Panc1 (cell line): ENCODE data around the gene CCRL2. TPM values are rescaled to one million over a fixed set of nuclear protein-coding genes. Genes with fewer than 3 reads are reported as not detected.
A peak's percentile ranks its signal among the peaks of the same experiment; 100 is the strongest.

Experiments used
- ATAC-seq: fragments of 200-7000 bp; cut with Tn5 transposase; 2 replicates; pipeline ENCODE4 v1.9.1; 2020; ENCODE audit warnings: mild to moderate bottlenecking, moderate library complexity
- BruUV-seq: library from RNA; stranded (reverse); fragments of 400-500 nt; replicated peaks from 2 replicates; lab custom pipeline; 2021; lab: Mats Ljungman, UMichigan
- CTCF ChIA-PET: fragments of 300-600 bp; sonication (Branson Sonifier 250); formaldehyde crosslinking; loops from one replicate; lab custom pipeline; 2022; ENCODE audit warnings: antibody characterized with exemption; lab: Charles Lee
- POLR2A ChIA-PET: fragments of 300-600 bp; sonication (Branson Sonifier 250); formaldehyde crosslinking; loops from one replicate; lab custom pipeline; 2022; ENCODE audit warnings: antibody characterized with exemption; lab: Charles Lee
- DNase-seq: peaks from one replicate; pipeline ENCODE4 v3.0.0-alpha.2; 2010; ENCODE audit warnings: low read depth, low spot score
- H3K27ac ChIP-seq: 2 replicates; pipeline ENCODE4 v1.5.1; 2011; ENCODE audit warnings: mild to moderate bottlenecking, low read length, inconsistent platforms
- H3K27me3 ChIP-seq: fragments of 200-500 bp; sonication (Bioruptor generic); 2 replicates; pipeline ENCODE4 v1.6.0; 2014; ENCODE audit warnings: low read length, inconsistent platforms; ENCODE audit not compliant: control insufficient read depth, insufficient read depth
- H3K36me3 ChIP-seq: fragments of 200-500 bp; sonication (Bioruptor generic); 2 replicates; pipeline ENCODE4 v1.5.1; 2014; ENCODE audit warnings: inconsistent platforms, mild to moderate bottlenecking, low read length, moderate library complexity; ENCODE audit not compliant: control insufficient read depth, insufficient read depth
- H3K4me1 ChIP-seq: 2 replicates; pipeline ENCODE4 v1.5.1; 2011; ENCODE audit warnings: inconsistent platforms, mild to moderate bottlenecking, low read length, moderate library complexity; ENCODE audit not compliant: control insufficient read depth, insufficient read depth
- H3K4me3 ChIP-seq, 2 experiments: 2 replicates each; pipeline ENCODE4 v1.5.1; 2011 to 2012; ENCODE audit warnings: low read depth in 2 of 2, low read length in 2 of 2, mild to moderate bottlenecking in 2 of 2, inconsistent platforms in 1 of 2, moderate library complexity in 1 of 2
- H3K9me3 ChIP-seq: fragments of 200-500 bp; sonication (Bioruptor generic); 2 replicates; pipeline ENCODE4 v1.5.1; 2014; ENCODE audit warnings: low read depth, mild to moderate bottlenecking, inconsistent platforms, low read length, moderate library complexity; ENCODE audit not compliant: control insufficient read depth, insufficient read depth
- CTCF ChIP-seq: fragments of 450-650 bp; IDR thresholded peaks from 2 replicates; pipeline ENCODE4 v1.5.1; 2017; ENCODE audit warnings: mild to moderate bottlenecking
- POLR2AphosphoS5 ChIP-seq: IDR thresholded peaks from 2 replicates; pipeline ENCODE4 v1.6.1; 2012; ENCODE audit warnings: mild to moderate bottlenecking, low read depth, low read length, moderate library complexity
- REST ChIP-seq, 2 experiments: IDR thresholded peaks; 2 replicates each; pipeline ENCODE4 v1.6.1; 2011 to 2012; ENCODE audit warnings: low read depth in 2 of 2, control low read depth in 1 of 2, low read length in 1 of 2, mild to moderate bottlenecking in 1 of 2, moderate library complexity in 1 of 2; ENCODE audit not compliant: insufficient read depth in 1 of 2
- SIN3A ChIP-seq: IDR thresholded peaks from 2 replicates; pipeline ENCODE4 v1.6.1; 2012; ENCODE audit warnings: low read depth, mild to moderate bottlenecking, low read length, moderate library complexity, borderline replicate concordance; ENCODE audit not compliant: insufficient read depth
- TCF7L2 ChIP-seq: IDR thresholded peaks from 2 replicates; pipeline ENCODE4 v1.6.1; 2011; ENCODE audit warnings: mild to moderate bottlenecking, low read depth, low read length, inconsistent platforms
- in situ Hi-C: cut with HindIII; loops from 2 replicates; pipeline ENCODE4 v1.10.0; 2016; ENCODE audit warnings: low sequenced_read_pairs, low pct_unique_long_range_greater_than_20kb
- intact Hi-C: fragments of 100-400 bp; cut with micrococcal nuclease; formaldehyde crosslinking; loops from one replicate; pipeline ENCODE4 v1.10.0; 2022; ENCODE audit not compliant: unreplicated experiment
- total RNA-seq: library from RNA; stranded (reverse); gene quantifications from one replicate; pipeline ENCODE4 v1.2.1, GENCODE V29; 2021; ENCODE audit not compliant: unreplicated experiment

CCRL2 gene
- total RNA-seq, 1 experiment from 2014 or later, result not detected

DNA sequence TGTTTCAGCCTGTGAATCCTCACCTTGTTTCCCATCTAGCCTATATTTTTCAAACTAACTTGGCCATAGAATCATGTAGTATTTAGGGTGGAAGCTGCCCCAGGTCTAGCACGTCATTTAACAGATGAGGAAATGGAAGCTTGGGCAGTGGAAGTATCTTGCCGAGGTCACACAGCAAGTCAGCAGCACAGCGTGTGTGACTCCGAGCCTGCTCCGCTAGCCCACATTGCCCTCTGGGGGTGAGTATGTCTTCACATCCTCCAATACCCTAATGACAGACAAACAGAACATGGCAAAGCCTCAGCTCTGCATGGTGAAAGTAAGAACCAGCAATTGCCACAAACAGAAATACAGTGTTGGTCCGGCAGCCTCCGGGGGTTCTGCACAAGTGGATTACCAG, 38.5 kb upstream of the CCRL2 start:
- intact Hi-C loops, result no loop called here

GRCh38 chr3:46369151-46369550, 37.9 kb upstream of the CCRL2 start:
- BruUV-seq, result no TSS peak
- TF ChIP-seq SIN3A (no peak), POLR2AphosphoS5 (no peak), TCF7L2 (no peak), REST (IDR thresholded peaks at IDR 0.05; ENCODE audit: insufficient read depth in 1 of 2, low read depth in 2 of 2, low read length in 1 of 2) (no peak), CTCF (no peak)

More for the DNA sequence above, 38.5 kb upstream of the CCRL2 start:
- ChIA-PET POLR2A (no interaction called here), CTCF (interaction anchor here (0.9 kb wide), 1 partner anchor 281 kb away, joined by 20 read pairs; no protein-coding TSS in a partner anchor)
- peak; percentile 73 for ATAC-seq
- Histone ChIP-seq H3K4me3 (no peak overlapping the region), H3K36me3 (no peaks in the 10 kb centered on the region), H3K9me3 (no peaks in the 10 kb centered on the region), H3K4me1 (no peaks in the 10 kb centered on the region), H3K27ac (no peak overlapping the region), H3K27me3 (no peaks in the 10 kb centered on the region; the same call in 1 of the 2 replicates)
- no peak for DNase-seq
- BruUV-seq, result no TSS peak
- TF ChIP-seq CTCF (peak; percentile 30), TCF7L2 (no peak), REST (IDR thresholded peaks at IDR 0.05; ENCODE audit: insufficient read depth in 1 of 2, low read depth in 2 of 2, low read length in 1 of 2) (no peak), SIN3A (no peak), POLR2AphosphoS5 (no peak)
- in situ Hi-C loops, result no loop called here

More at GRCh38 chr3:46369151-46369550, 37.9 kb upstream of the CCRL2 start:
- ChIA-PET CTCF (interaction anchor here (0.9 kb wide), 1 partner anchor 282 kb away, joined by 20 read pairs; no protein-coding TSS in a partner anchor), POLR2A (no interaction called here)
- Histone ChIP-seq H3K36me3 (no peaks in the 10 kb centered on the region), H3K4me3 (no peak overlapping the region), H3K4me1 (no peaks in the 10 kb centered on the region), H3K27ac (no peak overlapping the region), H3K9me3 (no peaks in the 10 kb centered on the region), H3K27me3 (no peaks in the 10 kb centered on the region; the same call in 1 of the 2 replicates)
- ATAC-seq (no peak), DNase-seq (no peak)
- intact Hi-C loops, result no loop called here
- in situ Hi-C loops, result no loop called here
